Bronchial epithelial cell (primary cell): Measurements from ENCODE around the gene SAFB. TPM values are rescaled to one million over a fixed set of nuclear protein-coding genes. Genes with fewer than 3 reads are reported as not detected.

Source experiments
- DNase-seq: peaks from one replicate; pipeline ENCODE4 v3.0.0-alpha.2; 2010; ENCODE audit warnings: low read depth
- FAIRE-seq: peaks from 2 replicates; lab custom pipeline; 2011; peaks lifted over from hg19 to GRCh38; lab: Jason Lieb, UNC
- H3K27me3 ChIP-seq: 2 replicates; pipeline ENCODE4 v1.5.1; 2011; ENCODE audit warnings: low read length; ENCODE audit not compliant: control insufficient read depth, insufficient read depth
- H3K36me3 ChIP-seq: 2 replicates; pipeline ENCODE4 v1.5.1; 2011; ENCODE audit warnings: low read length; ENCODE audit not compliant: control insufficient read depth, insufficient read depth
- H3K4me3 ChIP-seq: 2 replicates; pipeline ENCODE4 v1.5.1; 2011; ENCODE audit warnings: mild to moderate bottlenecking, low read depth, low read length, control low read depth
- CTCF ChIP-seq: IDR thresholded peaks from 2 replicates; pipeline ENCODE4 v1.5.1; 2011; ENCODE audit warnings: mild to moderate bottlenecking, moderate library complexity, low read length, control low read depth, inconsistent platforms; ENCODE audit not compliant: insufficient read depth, severe bottlenecking
- total RNA-seq: library from RNA; depleted of rRNA; stranded (reverse); fragments of >200 nt; gene quantifications from 2 replicates; pipeline ENCODE4 v1.2.1, GENCODE V29; 2014

SAFB gene
- total RNA-seq, 1 donor from 2014 or later = 44.0 TPM

- no peak for TF ChIP-seq CTCF
- no peak overlapping the region for H3K4me3 ChIP-seq
- FAIRE-seq = no peak
- no peak for DNase-seq
- H3K36me3 ChIP-seq = peaks cover 47% of the 10 kb centered on the region
- no peaks in the 10 kb centered on the region for H3K27me3 ChIP-seq
These were observed 30.1 kb upstream of the SAFB start for GRCh38 chr19:5592531-5593342.

GRCh38 chr19:5593343-5594255, 29.3 kb upstream of the SAFB start:
- DNase-seq (no peak), FAIRE-seq (no peak)
- H3K4me3 ChIP-seq = no peak overlapping the region
- no peaks in the 10 kb centered on the region for H3K27me3 ChIP-seq
- H3K36me3 ChIP-seq = peaks cover 47% of the 10 kb centered on the region
- no peak for TF ChIP-seq CTCF

- no peak for TF ChIP-seq CTCF
- no peaks in the 10 kb centered on the region for H3K27me3 ChIP-seq
- no peak for FAIRE-seq
- H3K4me3 ChIP-seq = no peak overlapping the region
- H3K36me3 ChIP-seq = peaks cover 48% of the 10 kb centered on the region
- DNase-seq = no peak
These were observed 28.3 kb upstream of the SAFB start for GRCh38 chr19:5594521-5594950.

GRCh38 chr19:5595129-5595528, 27.8 kb upstream of the SAFB start:
- Histone ChIP-seq H3K27me3 (no peaks in the 10 kb centered on the region), H3K36me3 (peaks cover 49% of the 10 kb centered on the region), H3K4me3 (no peak overlapping the region)
- no peak for DNase-seq
- no peak for TF ChIP-seq CTCF
- no peak for FAIRE-seq

- no peak for TF ChIP-seq CTCF
- H3K27me3 ChIP-seq = no peaks in the 10 kb centered on the region
- H3K36me3 ChIP-seq = peaks cover 50% of the 10 kb centered on the region
- no peak overlapping the region for H3K4me3 ChIP-seq
- no peak for DNase-seq
- no peak for FAIRE-seq
These were observed 27.1 kb upstream of the SAFB start for GRCh38 chr19:5595745-5596144.
